Measurements from ENCODE around the gene HEPHL1.

Gene HEPHL1

DNA sequence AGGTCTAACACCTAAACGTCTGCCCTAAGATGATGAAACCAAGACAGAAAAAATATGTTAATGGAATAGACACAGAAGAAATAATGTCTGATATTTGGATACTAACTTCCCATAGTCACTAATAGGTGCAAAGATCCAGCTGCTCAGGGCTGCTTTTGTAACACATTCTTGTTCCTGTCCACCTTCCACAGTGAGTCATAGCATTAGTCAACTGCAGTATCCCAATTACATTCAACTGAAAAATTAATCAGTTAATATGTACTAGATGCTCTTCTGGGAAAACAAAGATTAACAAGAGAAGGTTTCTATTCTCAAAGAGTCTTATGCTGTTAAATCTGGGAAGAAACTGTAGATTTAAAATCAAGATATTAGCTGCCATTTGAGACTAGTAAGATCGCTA lies 47.6 kb downstream of the HEPHL1 start:
- no peaks in the 10 kb centered on the region for H3K9me3 ChIP-seq (ENCODE audit: insufficient read depth, low read length)
- H3K27ac ChIP-seq (ENCODE audit: low read length), result no peak overlapping the region
- H3K36me3 ChIP-seq (replicated peaks; ENCODE audit: low read depth, low read length), result no peaks in the 10 kb centered on the region
- H3K4me1 ChIP-seq (ENCODE audit: low read length), result no peaks in the 10 kb centered on the region
- no peak overlapping the region for H3K4me2 ChIP-seq (ENCODE audit: low read length)
- H3K79me2 ChIP-seq (ENCODE audit: low read length), result no peaks in the 10 kb centered on the region
- H2AFZ ChIP-seq (ENCODE audit: low read depth, low read length), result no peak overlapping the region
- no peaks in the 10 kb centered on the region for H4K20me1 ChIP-seq (ENCODE audit: insufficient read depth, low read length)
- H3K4me3 ChIP-seq (ENCODE audit: low read length), result no peak overlapping the region
- H3K9ac ChIP-seq (ENCODE audit: low read length), result no peak overlapping the region
- TF ChIP-seq, protein P1, sequence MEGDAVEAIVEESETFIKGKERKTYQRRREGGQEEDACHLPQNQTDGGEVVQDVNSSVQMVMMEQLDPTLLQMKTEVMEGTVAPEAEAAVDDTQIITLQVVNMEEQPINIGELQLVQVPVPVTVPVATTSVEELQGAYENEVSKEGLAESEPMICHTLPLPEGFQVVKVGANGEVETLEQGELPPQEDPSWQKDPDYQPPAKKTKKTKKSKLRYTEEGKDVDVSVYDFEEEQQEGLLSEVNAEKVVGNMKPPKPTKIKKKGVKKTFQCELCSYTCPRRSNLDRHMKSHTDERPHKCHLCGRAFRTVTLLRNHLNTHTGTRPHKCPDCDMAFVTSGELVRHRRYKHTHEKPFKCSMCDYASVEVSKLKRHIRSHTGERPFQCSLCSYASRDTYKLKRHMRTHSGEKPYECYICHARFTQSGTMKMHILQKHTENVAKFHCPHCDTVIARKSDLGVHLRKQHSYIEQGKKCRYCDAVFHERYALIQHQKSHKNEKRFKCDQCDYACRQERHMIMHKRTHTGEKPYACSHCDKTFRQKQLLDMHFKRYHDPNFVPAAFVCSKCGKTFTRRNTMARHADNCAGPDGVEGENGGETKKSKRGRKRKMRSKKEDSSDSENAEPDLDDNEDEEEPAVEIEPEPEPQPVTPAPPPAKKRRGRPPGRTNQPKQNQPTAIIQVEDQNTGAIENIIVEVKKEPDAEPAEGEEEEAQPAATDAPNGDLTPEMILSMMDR (IDR thresholded peaks at IDR 0.05; ENCODE audit: low read depth, low read length), result no peak
- no peak for TF ChIP-seq EZH2phosphoT487 (IDR thresholded peaks at IDR 0.05; ENCODE audit: low read depth)
- H3K27me3 ChIP-seq (ENCODE audit: low read depth, low read length), result peaks cover 23% of the 10 kb centered on the region; the same call in 1 of the 2 replicates

DNA sequence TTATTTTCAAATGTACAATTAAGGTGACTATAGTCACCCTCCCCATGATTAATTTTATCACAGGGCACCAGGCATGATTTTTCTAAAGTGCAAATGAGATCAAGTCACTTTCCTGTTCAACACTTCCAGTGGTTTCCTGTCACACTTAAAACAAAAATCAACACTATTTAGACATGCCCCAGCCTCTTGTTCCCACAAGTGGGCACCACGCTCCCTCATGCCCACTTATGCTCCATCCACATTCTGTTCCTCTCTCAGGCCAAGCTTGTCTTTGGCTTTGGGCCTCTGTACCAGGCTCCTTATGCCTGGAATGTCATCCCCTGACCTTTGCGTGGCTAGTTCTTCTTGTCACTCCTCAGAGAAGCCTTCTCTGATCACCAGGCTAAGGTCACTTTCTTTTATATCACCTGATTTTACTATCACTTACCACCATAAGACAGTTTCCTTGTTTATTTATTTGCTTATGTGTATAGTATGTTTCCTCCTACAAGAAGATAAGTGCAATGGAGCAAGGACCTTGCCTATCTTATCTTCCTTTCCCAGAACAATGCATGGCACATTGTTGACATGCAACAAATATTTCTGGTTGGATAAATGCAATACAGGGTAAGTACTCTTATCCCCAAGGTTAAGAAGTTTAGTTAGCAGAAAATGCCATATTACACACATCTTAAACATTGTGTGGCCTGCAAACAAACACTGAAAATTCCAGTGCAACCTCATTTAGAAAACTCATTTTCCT lies 56.6 kb downstream of the HEPHL1 start:
- Histone ChIP-seq H3K4me3 (ENCODE audit: low read length) (no peak overlapping the region), H3K36me3 (replicated peaks; ENCODE audit: low read depth, low read length) (no peaks in the 10 kb centered on the region), H3K9ac (ENCODE audit: low read length) (no peak overlapping the region), H3K4me2 (ENCODE audit: low read length) (no peak overlapping the region), H3K79me2 (ENCODE audit: low read length) (no peaks in the 10 kb centered on the region), H3K27ac (ENCODE audit: low read length) (no peak overlapping the region), H3K4me1 (ENCODE audit: low read length) (no peaks in the 10 kb centered on the region), H3K9me3 (ENCODE audit: insufficient read depth, low read length) (no peaks in the 10 kb centered on the region), H2AFZ (ENCODE audit: low read depth, low read length) (no peak overlapping the region), H3K27me3 (ENCODE audit: low read depth, low read length) (peaks cover 14% of the 10 kb centered on the region; the same call in 1 of the 2 replicates), H4K20me1 (ENCODE audit: insufficient read depth, low read length) (no peaks in the 10 kb centered on the region)
- TF ChIP-seq, protein P1 (IDR thresholded peaks at IDR 0.05; ENCODE audit: low read depth, low read length), result no peak
- no peak for TF ChIP-seq EZH2phosphoT487 (IDR thresholded peaks at IDR 0.05; ENCODE audit: low read depth)

DNA sequence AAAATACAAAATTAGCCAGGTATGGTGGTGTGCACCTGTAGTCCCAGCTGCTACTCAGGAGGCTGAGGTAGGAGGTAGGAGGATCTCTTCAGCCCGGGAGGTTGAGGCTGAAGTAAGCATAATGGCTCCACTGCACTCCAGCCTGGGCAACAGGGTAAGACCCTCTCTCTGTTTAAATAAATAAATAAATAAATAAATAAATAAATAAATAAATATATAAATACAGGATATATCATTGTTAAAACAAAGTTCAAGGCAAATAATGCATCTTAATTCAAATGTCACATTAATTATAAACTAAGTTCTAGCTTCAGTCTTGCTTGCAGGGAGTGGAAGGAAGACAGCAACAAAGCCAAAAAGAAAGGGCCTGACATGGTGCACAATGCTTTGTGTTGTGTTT lies 63.0 kb downstream of the HEPHL1 start:
- H3K4me1 ChIP-seq (ENCODE audit: low read length), result no peaks in the 10 kb centered on the region
- H3K4me3 ChIP-seq (ENCODE audit: low read length), result no peak overlapping the region
- H3K79me2 ChIP-seq (ENCODE audit: low read length), result no peaks in the 10 kb centered on the region
- H2AFZ ChIP-seq (ENCODE audit: low read depth, low read length), result no peak overlapping the region
- H3K27me3 ChIP-seq (ENCODE audit: low read depth, low read length), result peaks cover 36% of the 10 kb centered on the region
- H3K9ac ChIP-seq (ENCODE audit: low read length), result no peak overlapping the region
- no peaks in the 10 kb centered on the region for H4K20me1 ChIP-seq (ENCODE audit: insufficient read depth, low read length)
- H3K27ac ChIP-seq (ENCODE audit: low read length), result no peak overlapping the region
- no peaks in the 10 kb centered on the region for H3K36me3 ChIP-seq (replicated peaks; ENCODE audit: low read depth, low read length)
- no peak overlapping the region for H3K4me2 ChIP-seq (ENCODE audit: low read length)
- H3K9me3 ChIP-seq (ENCODE audit: insufficient read depth, low read length), result no peaks in the 10 kb centered on the region
- TF ChIP-seq, protein P1 (IDR thresholded peaks at IDR 0.05; ENCODE audit: low read depth, low read length), result no peak
- no peak for TF ChIP-seq EZH2phosphoT487 (IDR thresholded peaks at IDR 0.05; ENCODE audit: low read depth)

- H3K36me3 ChIP-seq (replicated peaks; ENCODE audit: low read depth, low read length), result no peaks in the 10 kb centered on the region
- no peaks in the 10 kb centered on the region for H3K4me1 ChIP-seq (ENCODE audit: low read length)
- H2AFZ ChIP-seq (ENCODE audit: low read depth, low read length), result no peak overlapping the region
- H3K27me3 ChIP-seq (ENCODE audit: low read depth, low read length), result peaks cover 21% of the 10 kb centered on the region
- no peak overlapping the region for H3K27ac ChIP-seq (ENCODE audit: low read length)
- no peak for TF ChIP-seq EZH2phosphoT487 (IDR thresholded peaks at IDR 0.05; ENCODE audit: low read depth)
- TF ChIP-seq, protein P1 (IDR thresholded peaks at IDR 0.05; ENCODE audit: low read depth, low read length), result no peak
- H3K9me3 ChIP-seq (ENCODE audit: insufficient read depth, low read length), result no peaks in the 10 kb centered on the region
- no peaks in the 10 kb centered on the region for H3K79me2 ChIP-seq (ENCODE audit: low read length)
- H3K4me2 ChIP-seq (ENCODE audit: low read length), result no peak overlapping the region
- H4K20me1 ChIP-seq (ENCODE audit: insufficient read depth, low read length), result no peaks in the 10 kb centered on the region
- no peak overlapping the region for H3K9ac ChIP-seq (ENCODE audit: low read length)
- no peak overlapping the region for H3K4me3 ChIP-seq (ENCODE audit: low read length)
Measured at GRCh38 chr11:94088906-94089305, 67.8 kb downstream of the HEPHL1 start.
